ENCODE measurements around the gene PAPOLA. TPM values are rescaled to one million over a fixed set of nuclear protein-coding genes. Genes with fewer than 3 reads are reported as not detected.
"Not testable (repeated sequence)": the region's sequence is repeated elsewhere in the genome, so short reads cannot be mapped to it uniquely, and the experiment has no call there.

Gene PAPOLA
- 100 to 1,000 TPM; 161 to 173 TPM for total RNA-seq

DNA sequence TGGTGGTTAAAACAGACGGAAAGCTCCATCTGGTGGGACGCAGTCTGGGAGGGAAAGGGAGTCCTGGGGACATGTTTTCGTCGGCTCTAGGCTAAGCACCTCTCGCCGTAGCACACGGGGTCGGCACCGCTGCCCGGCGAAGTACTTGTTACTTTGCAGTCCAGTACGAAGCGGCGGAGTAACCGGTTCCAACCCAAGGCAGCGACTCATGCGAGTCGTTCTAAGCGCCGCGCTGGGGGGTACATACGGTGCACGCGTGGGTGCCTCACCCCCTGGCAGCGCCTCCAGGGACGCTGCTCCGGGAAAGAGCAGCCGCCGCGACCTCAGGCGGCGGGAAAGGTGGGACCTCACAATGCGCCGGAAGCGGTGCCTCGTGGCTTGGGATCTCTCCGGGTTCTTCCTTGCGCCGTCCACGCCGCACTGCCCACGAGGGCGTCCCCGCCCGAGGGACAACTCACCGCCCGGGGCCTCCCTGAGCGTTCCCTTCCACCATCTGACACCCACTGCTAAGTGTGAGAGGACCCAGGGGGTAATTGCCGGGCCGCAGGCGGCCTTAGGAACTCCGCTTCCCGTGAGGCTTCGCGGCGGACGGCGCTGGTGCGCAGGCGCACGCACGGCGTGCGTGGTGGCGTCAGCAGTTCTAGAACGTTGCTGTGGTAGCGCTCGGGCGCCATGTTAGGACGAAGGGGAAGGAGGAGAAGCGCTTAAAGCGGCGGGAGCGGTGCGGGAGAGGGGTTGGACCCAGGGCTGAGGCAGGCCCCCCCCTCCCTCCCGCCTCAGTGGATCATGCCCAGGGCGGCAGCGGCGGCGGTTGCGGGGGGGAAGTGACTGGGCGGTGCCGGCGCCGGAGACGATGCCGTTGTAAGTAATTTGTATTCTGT lies at the start of gene PAPOLA:
PAPOLA (plus strand) TSS at position 643 of the 881 bp plus-strand sequence; CDS start at position 854, 211 bp downstream.
- Mint-ChIP-seq H3K27ac (peak within 1 kb of the TSS; percentile 91), H3K4me1 (ENCODE audit: low read depth) (peaks cover 35% of the 10 kb centered on the region), H3K9me3 (no peaks in the 10 kb centered on the region), H3K36me3 (peaks cover 29% of the 10 kb centered on the region), H3K4me3 (peak within 1 kb of the TSS; percentile 87), H3K27me3 (peaks cover 6% of the 10 kb centered on the region)
- peak; percentile 97 for DNase-seq
- intact Hi-C loops (cut with micrococcal nuclease) = loop anchor here (1.0 to 10.0 kb wide), 5 partner anchors 35 to 1237 kb away; partner anchors contain the start of genes ATG2B, GSKIP and VRK1
- POLR2A ChIA-PET = no interaction called here
- CTCF ChIA-PET = no interaction called here

- no peak for DNase-seq
- no peak overlapping the region for H3K4me3 Mint-ChIP-seq
- H3K27me3 Mint-ChIP-seq = no peaks in the 10 kb centered on the region
- H3K27ac Mint-ChIP-seq = no peak overlapping the region
- CTCF ChIA-PET = no interaction called here
- H3K9me3 Mint-ChIP-seq = no peaks in the 10 kb centered on the region
- POLR2A ChIA-PET = no interaction called here
- H3K36me3 Mint-ChIP-seq = no peaks in the 10 kb centered on the region
- no peaks in the 10 kb centered on the region for H3K4me1 Mint-ChIP-seq (ENCODE audit: low read depth)
- intact Hi-C loops (cut with micrococcal nuclease) = no loop called here
These were observed 49.5 kb upstream of the PAPOLA start for GRCh38 chr14:96452684-96453083.

DNA sequence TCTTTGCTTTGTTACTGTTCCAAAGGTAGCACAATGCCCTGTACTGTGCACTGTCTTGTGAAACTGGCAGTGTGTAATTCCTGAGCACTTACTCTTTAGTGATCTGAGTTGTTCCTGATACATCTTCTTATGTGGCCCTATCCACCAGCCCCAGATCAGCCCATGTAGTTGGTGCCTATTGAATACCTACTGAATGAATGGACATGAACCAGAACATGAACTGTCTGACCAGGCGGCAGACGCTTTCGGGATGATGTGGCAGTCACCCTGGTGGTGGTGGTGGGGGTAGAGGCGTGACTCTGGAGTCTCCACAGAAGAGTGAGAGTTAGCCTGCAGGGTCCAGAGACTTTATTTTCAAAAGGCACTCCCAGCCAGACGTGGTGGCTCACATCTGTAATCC lies 46.6 kb upstream of the PAPOLA start:
- no peaks in the 10 kb centered on the region for H3K9me3 Mint-ChIP-seq
- no peaks in the 10 kb centered on the region for H3K36me3 Mint-ChIP-seq
- ChIA-PET CTCF (no interaction called here), POLR2A (no interaction called here)
- peaks cover 3% of the 10 kb centered on the region for H3K27me3 Mint-ChIP-seq
- intact Hi-C loops (cut with micrococcal nuclease) = no loop called here
- H3K27ac Mint-ChIP-seq = no peak overlapping the region
- DNase-seq = no peak
- H3K4me3 Mint-ChIP-seq = no peak overlapping the region
- no peaks in the 10 kb centered on the region for H3K4me1 Mint-ChIP-seq (ENCODE audit: low read depth)

- no peak for DNase-seq
- ChIA-PET POLR2A (no interaction called here), CTCF (no interaction called here)
- Mint-ChIP-seq H3K27ac (no peak overlapping the region), H3K27me3 (peaks cover 4% of the 10 kb centered on the region), H3K4me1 (ENCODE audit: low read depth) (peaks cover 3% of the 10 kb centered on the region), H3K36me3 (no peaks in the 10 kb centered on the region), H3K9me3 (no peaks in the 10 kb centered on the region), H3K4me3 (no peak overlapping the region)
- intact Hi-C loops (cut with micrococcal nuclease) = no loop called here
These were observed 42.3 kb upstream of the PAPOLA start for GRCh38 chr14:96459851-96460250.

GRCh38 chr14:96461950-96462798 lies 40.0 kb upstream of the PAPOLA start:
- no peak overlapping the region for H3K4me3 Mint-ChIP-seq
- ChIA-PET CTCF (no interaction called here), POLR2A (no interaction called here)
- H3K36me3 Mint-ChIP-seq = no peaks in the 10 kb centered on the region
- intact Hi-C loops (cut with micrococcal nuclease) = no loop called here
- no peak overlapping the region for H3K27ac Mint-ChIP-seq
- peaks cover 3% of the 10 kb centered on the region for H3K4me1 Mint-ChIP-seq (ENCODE audit: low read depth)
- no peak for DNase-seq
- H3K9me3 Mint-ChIP-seq = no peaks in the 10 kb centered on the region
- H3K27me3 Mint-ChIP-seq = peaks cover 4% of the 10 kb centered on the region

DNA sequence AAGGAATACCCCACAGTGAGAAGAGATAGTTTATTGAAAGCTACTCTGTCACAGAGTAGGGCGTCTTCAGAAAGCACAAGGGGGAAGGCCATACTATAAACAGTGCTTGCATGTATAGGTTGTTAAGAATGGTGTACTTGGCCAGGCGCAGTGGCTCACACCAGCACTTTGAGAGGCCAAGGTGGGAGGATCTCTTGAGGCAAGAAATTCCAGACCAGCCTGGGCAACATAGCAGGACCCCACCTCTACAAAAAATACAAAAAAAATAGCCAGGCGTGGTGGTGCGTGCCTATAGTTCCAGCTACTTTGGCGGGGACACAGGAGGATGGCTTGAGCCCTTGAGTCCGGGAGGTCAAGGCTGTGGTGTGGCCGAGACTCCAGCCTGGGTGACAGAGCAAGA lies 38.0 kb upstream of the PAPOLA start:
- Mint-ChIP-seq H3K36me3 (no peaks in the 10 kb centered on the region), H3K27ac (no peak overlapping the region), H3K4me1 (ENCODE audit: low read depth) (peaks cover 3% of the 10 kb centered on the region), H3K9me3 (no peaks in the 10 kb centered on the region), H3K27me3 (peaks cover 1% of the 10 kb centered on the region), H3K4me3 (no peak overlapping the region)
- DNase-seq = no peak
- ChIA-PET CTCF (no interaction called here), POLR2A (no interaction called here)
- intact Hi-C loops (cut with micrococcal nuclease) = no loop called here

DNA sequence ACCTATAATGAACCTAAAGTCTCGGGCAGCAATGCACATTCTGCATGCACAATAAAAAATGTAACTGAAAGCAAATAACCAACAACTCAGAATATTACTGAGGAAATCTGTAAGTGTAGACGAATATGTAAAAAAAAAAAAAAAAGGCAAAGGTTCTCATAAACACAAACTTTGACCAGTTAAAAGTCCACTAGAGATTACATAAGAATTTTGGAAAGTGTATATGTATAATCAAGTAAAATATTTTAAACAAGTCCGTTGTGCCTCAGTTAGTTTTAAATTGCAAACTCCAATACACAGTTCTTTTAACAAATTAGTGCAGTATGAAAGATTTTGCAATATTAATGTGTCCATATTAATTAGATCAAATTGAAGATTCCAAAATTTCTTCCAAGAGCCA lies 35.3 kb upstream of the PAPOLA start:
- Mint-ChIP-seq H3K27me3 (peaks cover 1% of the 10 kb centered on the region), H3K4me1 (ENCODE audit: low read depth) (peaks cover under 1% of the 10 kb centered on the region), H3K4me3 (no peak overlapping the region), H3K36me3 (no peaks in the 10 kb centered on the region), H3K9me3 (no peaks in the 10 kb centered on the region), H3K27ac (no peak overlapping the region)
- intact Hi-C loops (cut with micrococcal nuclease) = no loop called here
- DNase-seq = no peak
- CTCF ChIA-PET = no interaction called here
- POLR2A ChIA-PET = no interaction called here

DNA sequence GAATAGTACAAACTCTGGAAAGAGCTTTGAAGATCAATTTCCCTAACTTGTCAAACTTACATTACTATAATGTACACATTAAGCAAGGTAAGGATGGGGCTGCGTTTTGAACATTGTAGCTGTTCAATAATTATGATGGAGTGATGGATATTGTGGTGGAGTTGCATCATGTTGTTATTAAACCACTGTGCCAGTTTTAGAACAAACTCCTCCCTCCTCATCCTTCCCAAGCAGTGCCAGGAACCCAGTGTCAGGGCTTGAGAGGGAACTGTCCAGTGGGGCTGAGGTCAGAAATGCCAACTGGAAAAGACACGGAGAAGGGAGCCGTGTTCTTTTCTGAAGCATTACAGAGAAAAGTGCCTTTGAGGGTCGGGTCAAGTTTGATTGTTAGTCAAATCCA lies 31.9 kb upstream of the PAPOLA start:
- no peak for DNase-seq
- Mint-ChIP-seq H3K27ac (no peak overlapping the region), H3K4me1 (ENCODE audit: low read depth) (no peaks in the 10 kb centered on the region), H3K4me3 (no peak overlapping the region), H3K36me3 (no peaks in the 10 kb centered on the region), H3K9me3 (no peaks in the 10 kb centered on the region), H3K27me3 (no peaks in the 10 kb centered on the region)
- CTCF ChIA-PET = no interaction called here
- intact Hi-C loops (cut with micrococcal nuclease) = no loop called here
- POLR2A ChIA-PET = no interaction called here

GRCh38 chr14:96470967-96471366 lies 31.2 kb upstream of the PAPOLA start:
- H3K9me3 Mint-ChIP-seq; H3K36me3 Mint-ChIP-seq; H3K27ac Mint-ChIP-seq; DNase-seq; POLR2A ChIA-PET; H3K27me3 Mint-ChIP-seq; H3K4me1 Mint-ChIP-seq (ENCODE audit: low read depth); intact Hi-C loops (cut with micrococcal nuclease); H3K4me3 Mint-ChIP-seq: not testable (repeated sequence)
- CTCF ChIA-PET = interaction anchor here (0.6 kb wide), 1 partner anchor 1332 kb away, joined by 3 read pairs; no protein-coding TSS in a partner anchor

DNA sequence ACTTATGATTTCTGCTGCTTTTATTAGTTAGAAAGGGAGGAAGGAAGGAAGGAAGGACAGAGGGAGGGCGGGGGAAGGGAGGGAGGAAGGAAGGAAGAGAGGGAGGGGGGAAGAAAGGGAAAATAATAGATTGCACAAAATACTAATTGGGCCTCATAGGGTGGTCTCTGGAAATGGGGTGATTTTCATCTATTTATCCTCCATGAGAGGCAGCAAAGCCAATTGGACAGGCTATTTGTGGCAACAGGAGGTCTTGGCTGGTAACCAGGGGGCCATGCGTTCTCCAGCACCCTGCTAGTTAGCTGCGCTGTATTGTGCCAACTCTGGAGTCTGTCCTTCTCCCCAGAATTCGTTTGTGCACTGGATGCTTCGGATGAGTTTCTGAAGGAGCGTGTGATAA lies 24.1 kb upstream of the PAPOLA start:
- Mint-ChIP-seq H3K27me3 (peaks cover 2% of the 10 kb centered on the region), H3K27ac (no peak overlapping the region), H3K36me3 (no peaks in the 10 kb centered on the region), H3K4me3 (no peak overlapping the region), H3K4me1 (ENCODE audit: low read depth) (no peaks in the 10 kb centered on the region), H3K9me3 (no peaks in the 10 kb centered on the region)
- POLR2A ChIA-PET = no interaction called here
- no peak for DNase-seq
- CTCF ChIA-PET = no interaction called here
- intact Hi-C loops (cut with micrococcal nuclease) = no loop called here

DNA sequence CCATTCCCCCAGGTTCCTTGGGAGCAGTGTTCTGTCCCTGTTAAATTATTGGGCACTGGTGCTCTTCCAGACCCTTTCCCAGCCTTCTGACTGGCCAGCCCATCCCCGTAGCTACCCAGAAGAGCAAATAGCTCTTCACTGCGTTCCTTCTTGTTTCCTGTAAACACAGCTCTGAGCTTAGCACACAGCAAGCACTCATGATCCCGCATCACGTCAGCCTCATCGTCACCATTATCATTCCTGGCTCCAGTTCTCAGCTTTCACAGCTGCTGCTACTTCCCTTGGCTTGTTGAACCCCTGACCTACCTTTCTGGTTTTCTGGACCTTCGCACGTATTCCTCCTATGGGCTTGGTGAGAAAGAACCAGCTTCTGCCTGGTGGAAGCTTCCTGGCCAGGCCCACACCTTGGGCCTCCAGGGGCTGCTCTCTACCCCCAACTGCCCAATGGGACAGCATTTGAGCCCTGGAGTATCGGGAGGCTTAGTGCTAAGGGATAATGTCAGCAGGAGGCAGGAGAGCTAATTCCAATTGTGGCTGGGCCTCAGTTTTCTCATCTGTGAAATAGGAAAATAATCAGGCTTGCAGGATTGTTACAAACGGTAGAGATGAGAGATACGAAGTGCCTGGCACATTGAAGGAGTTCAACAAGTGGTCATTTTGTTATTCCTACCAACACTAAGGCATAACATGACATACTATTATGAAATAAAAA lies 22.6 kb upstream of the PAPOLA start:
- POLR2A ChIA-PET = no interaction called here
- DNase-seq = no peak
- no peaks in the 10 kb centered on the region for H3K9me3 Mint-ChIP-seq
- no peaks in the 10 kb centered on the region for H3K4me1 Mint-ChIP-seq (ENCODE audit: low read depth)
- peaks cover 5% of the 10 kb centered on the region for H3K27me3 Mint-ChIP-seq
- H3K27ac Mint-ChIP-seq = no peak overlapping the region
- CTCF ChIA-PET = no interaction called here
- H3K4me3 Mint-ChIP-seq = no peak overlapping the region
- H3K36me3 Mint-ChIP-seq = no peaks in the 10 kb centered on the region
- intact Hi-C loops (cut with micrococcal nuclease) = no loop called here

- no peak overlapping the region for H3K4me3 Mint-ChIP-seq
- POLR2A ChIA-PET = no interaction called here
- CTCF ChIA-PET = interaction anchor here (0.6 kb wide), 1 partner anchor 246 kb away, joined by 3 read pairs; no protein-coding TSS in a partner anchor
These were observed 20.4 kb upstream of the PAPOLA start for GRCh38 chr14:96481731-96482314.

More at GRCh38 chr14:96481731-96482314, 20.4 kb upstream of the PAPOLA start:
- intact Hi-C loops (cut with micrococcal nuclease) = no loop called here
- H3K36me3 Mint-ChIP-seq = no peaks in the 10 kb centered on the region
- no peak overlapping the region for H3K27ac Mint-ChIP-seq
- no peaks in the 10 kb centered on the region for H3K4me1 Mint-ChIP-seq (ENCODE audit: low read depth)
- H3K9me3 Mint-ChIP-seq = no peaks in the 10 kb centered on the region
- DNase-seq = no peak
- peaks cover 8% of the 10 kb centered on the region for H3K27me3 Mint-ChIP-seq
